ENCODE measurements around the gene CD207. TPM values are rescaled to one million over a fixed set of nuclear protein-coding genes. Genes with fewer than 3 reads are reported as not detected.

CD207 gene
- not detected in 2 replicates for total RNA-seq

DNA sequence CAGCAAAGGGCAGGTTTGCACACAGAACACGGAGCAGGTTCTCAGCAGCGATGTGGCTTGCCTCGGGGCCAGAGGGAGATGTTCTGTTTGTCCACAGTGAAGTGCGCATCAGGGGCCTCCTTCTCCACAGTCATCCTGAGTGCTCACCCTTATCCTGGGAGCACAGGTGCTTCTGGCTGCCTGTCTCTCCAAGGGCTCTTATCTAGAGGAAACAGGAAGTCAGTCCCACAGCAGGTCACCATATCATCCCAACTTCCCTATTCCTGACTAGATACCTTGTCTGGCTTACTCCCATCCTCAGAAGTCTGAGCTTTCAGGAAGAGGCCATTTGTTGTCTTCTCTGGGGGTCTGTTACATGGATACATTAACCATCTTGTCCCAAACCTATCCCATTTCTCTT is at the start of gene CD207:
CD207 (minus strand) TSS at position 174 of the 400 bp plus-strand sequence; CDS start at position 134, 40 bp downstream.

DNA sequence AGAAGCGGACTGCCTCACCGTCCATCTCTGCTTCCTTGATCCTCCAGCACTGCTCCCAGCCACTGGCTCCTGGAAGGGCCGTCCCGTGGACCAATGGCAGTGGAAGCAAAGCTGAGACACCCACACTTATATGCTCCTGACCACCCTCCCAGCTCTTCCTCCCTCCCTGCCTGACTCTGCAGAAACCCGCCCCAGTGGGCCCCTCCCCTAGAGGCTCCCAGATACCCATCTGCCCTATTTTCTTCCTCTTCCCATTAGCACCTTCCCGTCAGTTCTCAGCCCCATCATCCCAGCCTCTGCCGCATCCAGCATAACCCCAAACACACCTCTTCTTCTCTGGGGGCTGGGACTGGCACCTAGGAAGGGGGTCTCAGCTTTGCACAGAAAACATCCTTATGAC is 15.1 kb downstream of the CD207 start, which contains the start of gene CLEC4F:
CLEC4F (minus strand) TSS at position 101 of the 400 bp plus-strand sequence; CDS start at position 25, 76 bp downstream.

DNA sequence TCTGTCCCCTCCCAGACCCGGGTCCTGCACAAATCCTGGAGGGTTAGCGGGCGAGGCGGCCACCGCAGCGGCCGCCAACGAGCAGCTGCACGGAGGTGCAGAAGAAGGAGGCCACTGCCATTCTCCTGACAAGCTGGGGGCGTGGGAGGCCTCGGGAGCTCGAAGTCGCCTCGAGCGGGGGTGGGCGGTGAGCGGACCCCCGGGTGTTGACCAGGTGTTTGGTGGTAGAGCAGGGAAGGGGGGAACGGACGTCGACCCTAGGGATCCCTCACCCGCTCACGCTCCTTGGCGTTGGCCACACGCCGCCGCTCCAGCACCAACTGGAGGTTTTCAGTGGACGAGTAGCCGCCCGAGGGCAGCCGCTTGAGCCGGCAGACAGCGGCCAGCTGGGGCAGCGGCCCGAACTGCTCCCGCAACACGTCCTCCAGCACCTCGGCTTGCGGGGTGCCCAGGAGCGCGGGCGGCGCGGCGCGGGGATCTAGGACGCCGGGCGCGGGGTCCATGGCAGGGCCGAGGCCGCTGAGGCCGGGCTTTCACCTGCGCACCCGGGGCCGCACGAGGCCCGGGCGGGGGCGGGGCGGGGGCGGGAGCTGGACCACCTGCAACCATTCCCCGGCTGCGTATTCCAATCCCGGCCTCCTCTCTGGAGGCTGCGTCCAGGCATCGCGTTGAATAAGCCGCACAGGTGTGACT is 45.3 kb downstream of the CD207 start, which contains the start of gene FIGLA:
FIGLA (minus strand) TSS at position 508 of the 693 bp plus-strand sequence; CDS start at position 503, 5 bp downstream.

Other genes with a start within 250 kb of the CD207 start
- 0.88 and 1.4 TPM in 2 replicates for gene ADD2, start 67.6 kb downstream of the CD207 start, total RNA-seq
- not detected in 2 replicates for gene FIGLA, start 45.2 kb downstream of the CD207 start, total RNA-seq
- not detected in 2 replicates for gene CLEC4F, start 15.2 kb downstream of the CD207 start, total RNA-seq
- gene VAX2, start 64.8 kb upstream of the CD207 start, total RNA-seq, result 3.9 and 7.9 TPM in 2 replicates
- gene ATP6V1B1, start 100.1 kb upstream of the CD207 start, total RNA-seq, result 0.40 and 4.1 TPM in 2 replicates
- gene ANKRD53, start 142.8 kb upstream of the CD207 start, total RNA-seq, result 1.3 and 1.4 TPM in 2 replicates
- 27.0 and 42.9 TPM in 2 replicates for gene TEX261, start 159.1 kb upstream of the CD207 start, total RNA-seq
- gene NAGK, start 232.8 kb upstream of the CD207 start, total RNA-seq, result 49.3 and 80.2 TPM in 2 replicates

All from epithelial cell of alveolus of lung (primary cell).